ENCODE measurements around the gene ATXN1. TPM values are rescaled to one million over a fixed set of nuclear protein-coding genes. Genes with fewer than 3 reads are reported as not detected.

Gene ATXN1
- total RNA-seq, 4 donors from 2014 or later: 16.3 to 52.2 (median 25.7) TPM

GRCh38 chr6:16249971-16250370 lies 511.3 kb downstream of the ATXN1 start:
- DNase-seq (ENCODE audit: low spot score in 2 of 2): no peak
- intact Hi-C loops (cut with DNase I; ENCODE audit: low total_unique reads): no loop called here
- WGBS, 2 donors: 94 to 100% methylated on average over 1 of the region's 1 CpG
- no peak for TF ChIP-seq POLR2A (IDR thresholded peaks at IDR 0.05)
- TF ChIP-seq CTCF (IDR thresholded peaks at IDR 0.05): no peak
- no peak overlapping the region for H3K4me3 ChIP-seq (ENCODE audit: low read depth, poor library complexity, severe bottlenecking)

Measured in lower leg skin (tissue), 4 donors.